ENCODE results near the gene LBR.

The LBR gene

DNA sequence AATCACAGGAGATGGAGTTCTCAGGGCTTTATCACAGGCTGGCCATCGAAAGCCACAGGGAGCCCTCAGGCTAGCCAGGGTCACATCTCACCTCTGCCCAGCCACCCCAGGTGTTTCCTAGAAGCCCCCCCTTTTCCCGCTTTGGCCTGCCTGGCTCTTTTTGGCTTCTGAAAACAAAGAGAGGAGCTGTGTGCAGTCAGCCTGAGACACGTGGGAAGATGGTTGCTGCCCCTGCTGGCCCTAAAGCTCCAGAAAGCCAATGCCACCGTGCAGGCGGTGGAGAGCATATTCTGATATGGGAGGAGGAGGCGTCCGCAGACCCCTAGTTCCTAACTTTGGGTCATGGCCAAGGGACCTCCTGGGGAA lies 18.7 kb upstream of the LBR start:
- DNase-seq (ENCODE audit: low read depth in 2 of 2), result no peak

DNA sequence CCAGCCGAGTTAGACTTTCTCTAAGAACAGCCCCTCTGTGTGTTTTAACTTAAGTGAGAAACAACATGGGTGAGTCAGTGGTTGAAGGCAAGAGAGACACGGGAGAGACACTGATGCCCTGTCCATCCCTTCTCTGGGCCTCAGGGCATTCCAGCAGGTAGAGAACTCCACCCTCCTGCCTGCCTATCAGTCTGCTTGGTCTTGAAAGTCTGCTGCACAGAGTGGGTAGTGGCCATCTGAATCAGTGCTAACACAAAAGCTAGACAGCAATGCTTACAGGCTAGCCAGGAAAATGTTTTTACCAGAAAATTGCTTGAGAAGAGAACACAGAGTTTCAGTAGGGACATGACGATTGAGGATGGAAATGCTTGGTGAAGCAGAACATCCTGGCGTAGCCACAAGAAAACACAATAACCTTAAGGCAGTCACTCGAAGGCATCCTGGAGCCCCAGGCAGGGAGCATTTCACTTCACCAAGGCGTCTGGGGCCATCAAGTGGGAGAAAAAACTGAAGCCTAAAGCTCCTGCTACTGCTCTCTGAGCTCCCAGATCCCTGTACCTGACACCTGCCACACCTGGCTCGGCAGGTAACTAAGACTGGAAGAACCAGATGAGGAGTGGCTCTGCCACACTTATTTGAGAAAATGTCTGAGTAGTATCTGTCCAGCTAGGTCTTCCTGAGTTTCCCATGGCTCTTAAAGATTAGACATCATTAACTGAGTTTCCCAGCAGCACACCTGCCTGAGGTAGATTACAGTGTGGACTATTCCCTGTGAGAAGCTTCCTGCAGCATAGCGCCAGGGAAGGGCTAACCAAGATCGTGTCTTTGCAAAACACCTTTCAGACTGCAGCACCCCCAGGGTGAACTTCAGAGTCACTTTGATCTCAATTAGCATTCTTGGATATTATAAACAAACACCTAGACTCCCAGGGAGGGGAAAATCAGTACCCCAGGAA lies 18.1 kb upstream of the LBR start:
- DNase-seq (ENCODE audit: low read depth in 2 of 2), result no peak

- DNase-seq (ENCODE audit: low read depth in 2 of 2), result no peak
These were observed 14.3 kb upstream of the LBR start for GRCh38 chr1:225442123-225442505.

DNA sequence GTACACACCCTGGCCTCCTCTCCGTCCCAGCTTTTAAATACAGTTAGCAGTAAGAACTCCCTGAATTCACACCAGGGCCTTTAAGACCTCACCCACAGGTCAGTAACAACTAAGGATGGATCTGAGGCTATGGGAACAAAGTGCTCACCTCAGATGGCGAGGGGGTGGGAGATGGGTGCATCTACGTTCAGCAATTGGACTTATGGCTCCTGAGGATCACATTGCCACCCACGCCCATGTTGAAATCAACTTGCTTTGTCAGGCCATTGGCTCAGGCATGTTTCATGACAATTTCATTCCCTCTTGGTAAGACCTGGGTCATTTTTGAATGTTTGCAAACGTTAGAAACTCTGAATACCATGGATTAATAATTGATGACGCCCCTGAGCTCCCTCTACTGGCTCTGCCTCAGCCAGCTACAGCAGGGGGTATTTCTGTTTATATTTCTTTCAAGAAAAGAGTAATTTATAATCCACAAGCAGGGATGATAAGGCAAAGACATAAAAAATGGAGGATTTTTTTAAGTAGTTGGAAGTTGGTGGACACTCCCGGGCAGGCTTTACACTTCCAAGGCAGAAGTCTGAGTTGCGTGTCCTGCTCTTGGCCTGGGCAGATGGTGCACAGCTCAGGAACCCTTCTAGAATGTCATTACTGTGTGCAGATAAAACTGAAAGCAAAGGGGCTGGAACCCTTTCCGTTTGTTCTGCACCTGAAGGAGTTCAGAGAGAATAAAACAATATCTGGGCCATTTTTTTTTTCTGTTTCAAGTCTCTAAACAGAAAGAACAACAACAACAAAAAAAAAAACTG lies 13.7 kb upstream of the LBR start:
- DNase-seq (ENCODE audit: low read depth in 2 of 2), result no peak

- no peak for DNase-seq (ENCODE audit: low read depth in 2 of 2)
These were observed 12.8 kb upstream of the LBR start for GRCh38 chr1:225440380-225441221.

DNA sequence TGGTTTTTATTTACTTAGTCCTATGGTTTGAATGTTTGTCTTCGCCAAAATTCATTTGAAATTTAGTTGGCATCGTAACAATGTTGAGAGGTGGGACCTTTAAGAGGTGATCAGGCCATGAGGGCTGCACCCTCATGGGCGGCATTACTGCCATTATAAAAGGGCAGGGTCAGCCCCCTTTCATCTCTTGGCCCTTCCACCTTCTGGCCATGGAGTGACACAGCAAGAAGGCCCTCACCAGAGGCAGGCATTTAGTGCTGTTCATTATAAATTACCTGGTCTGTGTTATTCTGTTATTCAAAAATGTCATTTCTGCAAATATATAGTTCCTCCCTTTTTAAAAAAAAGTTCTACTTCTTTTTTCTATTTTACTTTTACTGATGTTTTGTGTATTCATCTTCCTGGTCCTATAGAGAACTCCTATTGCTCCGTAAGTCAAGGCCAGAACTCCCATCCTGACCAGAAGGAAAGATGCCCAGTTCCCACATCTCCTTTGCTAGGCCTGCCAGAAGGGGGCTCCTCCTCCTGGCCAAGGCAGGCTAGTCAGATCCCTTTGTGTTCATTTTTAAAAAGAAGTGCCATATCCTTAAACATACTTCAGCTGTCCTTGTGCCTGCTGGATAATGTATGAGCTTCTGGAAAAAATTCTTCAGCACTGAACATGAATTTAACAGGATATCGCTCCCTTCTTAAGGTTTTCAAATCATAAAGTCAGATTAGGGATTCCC lies 10.0 kb upstream of the LBR start:
- DNase-seq (ENCODE audit: low read depth in 2 of 2), result no peak

DNA sequence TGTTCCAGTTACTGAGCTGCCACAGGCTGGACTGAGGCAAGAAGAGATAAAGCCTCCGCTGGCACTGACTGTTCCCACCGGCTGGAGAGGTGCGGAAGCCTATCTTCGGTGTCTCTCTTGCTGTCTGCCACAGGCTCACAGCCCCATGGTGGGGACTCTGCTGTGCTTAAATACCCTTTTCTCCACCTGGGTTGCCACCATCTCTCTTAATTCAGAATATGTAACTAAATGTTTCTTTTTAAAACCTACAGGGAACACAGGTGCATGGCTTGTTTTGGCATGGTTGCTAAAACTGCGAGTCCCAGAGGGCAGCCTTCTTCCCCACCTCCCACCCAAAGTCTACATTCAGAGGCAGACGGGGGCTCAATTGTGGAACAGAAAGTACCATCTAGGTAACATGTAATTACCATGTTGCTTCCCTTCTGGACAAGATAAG lies 8.1 kb upstream of the LBR start:
- no peak for DNase-seq (ENCODE audit: low read depth in 2 of 2)

DNA sequence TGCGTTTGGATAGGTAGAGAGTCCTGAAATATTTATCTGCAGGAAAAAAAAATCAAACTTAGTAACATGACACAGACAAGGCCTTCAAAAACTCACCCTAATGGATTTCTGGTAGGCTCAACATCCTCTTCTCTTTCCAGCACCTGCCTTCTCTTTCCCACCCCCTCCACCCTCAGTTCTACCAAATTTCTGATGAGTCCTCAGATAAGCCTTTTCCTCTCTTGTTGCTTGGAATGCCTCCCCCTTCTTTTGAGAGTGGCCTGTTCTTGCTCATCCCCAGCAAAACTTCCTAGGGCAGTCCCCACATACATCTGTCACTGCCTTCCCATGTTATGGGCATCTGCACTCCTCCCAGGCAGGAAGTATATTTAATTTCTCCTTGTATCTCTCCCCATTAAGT lies 7.6 kb upstream of the LBR start:
- no peak for DNase-seq (ENCODE audit: low read depth in 2 of 2)

DNA sequence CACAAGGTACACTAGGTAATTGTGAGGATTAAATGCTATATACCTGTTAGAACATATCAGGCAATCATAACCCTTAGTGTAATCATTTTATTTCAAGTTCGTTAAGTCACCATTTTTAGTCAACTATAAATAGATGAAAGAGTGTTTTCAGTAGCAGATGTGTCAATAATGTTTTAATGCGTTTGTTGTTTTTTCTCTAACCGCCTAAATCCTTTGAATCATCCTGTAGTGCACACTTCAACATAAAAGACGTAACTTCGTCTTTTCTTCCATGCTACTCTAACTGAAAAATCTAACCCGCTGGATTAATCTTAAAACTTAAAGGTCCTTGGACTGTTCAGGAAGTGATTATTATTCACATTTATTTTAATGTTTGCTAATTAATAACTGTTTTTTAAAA lies 7.2 kb upstream of the LBR start:
- no peak for DNase-seq (ENCODE audit: low read depth in 2 of 2)

GRCh38 chr1:225434046-225434445 lies 6.2 kb upstream of the LBR start:
- no peak for DNase-seq (ENCODE audit: low read depth in 2 of 2)

DNA sequence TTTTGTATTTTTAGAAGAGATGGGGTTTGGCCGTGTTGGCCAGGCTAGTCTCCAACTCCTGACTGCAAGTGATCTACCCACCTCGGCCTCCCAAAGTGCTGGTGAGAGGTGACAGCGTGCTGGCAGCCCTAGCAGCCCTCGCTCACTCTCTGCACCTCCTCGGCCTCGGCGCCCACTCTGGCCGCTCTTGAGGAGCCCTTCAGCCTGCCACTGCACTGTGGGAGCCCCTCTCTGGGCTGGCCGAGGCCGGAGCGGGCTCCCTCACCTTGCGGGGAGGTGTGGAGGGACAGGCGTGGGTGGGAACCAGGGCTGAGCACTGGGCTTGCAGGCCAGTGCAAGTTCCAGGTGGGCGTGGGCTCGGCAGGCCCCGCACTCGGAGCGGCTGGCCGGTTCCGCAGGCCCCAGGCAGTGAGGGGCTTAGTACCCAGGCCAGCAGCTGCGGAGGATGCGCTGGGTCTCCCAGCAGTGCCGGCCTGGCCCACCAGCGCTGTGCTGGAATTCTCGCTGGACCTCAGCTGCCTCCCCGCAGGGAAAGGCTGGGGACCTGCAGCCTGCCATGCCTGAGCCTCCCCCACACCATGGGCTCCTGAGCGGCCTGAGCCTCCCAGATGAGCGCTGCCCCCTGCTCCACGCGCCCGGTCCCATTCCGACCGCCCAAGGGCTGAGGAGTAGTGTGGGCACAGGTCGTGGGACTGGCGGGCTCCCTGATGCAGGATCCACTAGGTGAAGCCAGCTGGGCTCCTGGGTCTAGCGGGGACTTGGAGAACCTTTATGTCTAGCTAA lies 3.4 kb upstream of the LBR start:
- DNase-seq (ENCODE audit: low read depth in 2 of 2), result no peak

GRCh38 chr1:225430301-225430700 lies 2.5 kb upstream of the LBR start:
- no peak for DNase-seq (ENCODE audit: low read depth in 2 of 2)

GRCh38 chr1:225428881-225429455 lies 1.1 kb upstream of the LBR start:
- DNase-seq (ENCODE audit: low read depth in 2 of 2), result no peak

DNA sequence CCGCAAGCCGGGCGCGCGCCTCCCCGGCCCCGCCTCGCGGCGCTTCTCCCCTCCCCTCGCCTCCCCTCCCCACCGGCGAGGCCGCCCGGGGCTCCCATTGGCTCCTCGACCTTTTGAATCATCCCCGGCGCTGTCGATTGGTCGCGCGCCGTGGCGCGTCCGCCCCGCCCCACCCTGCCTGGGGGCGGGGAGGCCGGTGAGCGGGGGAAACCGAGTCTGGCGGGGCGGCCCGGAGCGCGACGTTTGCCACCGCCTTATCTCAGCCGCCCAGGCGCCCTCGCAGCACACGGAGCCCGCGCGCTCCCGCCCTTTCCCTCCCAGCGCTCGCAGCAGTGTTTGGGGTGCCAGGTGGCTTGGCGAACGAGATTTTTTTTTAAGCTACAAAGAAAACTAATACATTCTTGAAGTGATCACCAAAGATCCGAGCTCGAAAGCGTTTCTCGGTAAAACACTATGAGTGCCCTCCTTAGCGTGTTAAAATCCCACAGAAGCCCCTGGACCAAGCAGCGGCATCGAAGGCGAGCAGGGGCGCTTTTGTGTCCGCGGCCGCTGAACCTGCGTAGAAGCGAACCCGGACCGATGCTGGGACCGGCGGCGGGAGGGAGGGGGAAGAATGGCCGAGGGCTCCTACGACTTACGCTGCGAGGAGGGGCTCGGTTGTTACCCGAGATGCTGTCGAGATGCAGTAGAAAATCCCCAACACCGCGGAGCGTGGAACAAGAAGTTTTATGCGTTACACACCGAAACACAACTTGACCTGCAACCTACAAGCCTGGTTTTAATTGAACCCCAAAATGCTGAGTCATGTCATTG lies 436 bp upstream of the LBR start:
- peak; percentile 84 to 92 for DNase-seq (ENCODE audit: low read depth in 2 of 2)

GRCh38 chr1:225426395-225427234 lies 1.2 kb downstream of the LBR start:
- DNase-seq (ENCODE audit: low read depth in 2 of 2), result no peak

DNA sequence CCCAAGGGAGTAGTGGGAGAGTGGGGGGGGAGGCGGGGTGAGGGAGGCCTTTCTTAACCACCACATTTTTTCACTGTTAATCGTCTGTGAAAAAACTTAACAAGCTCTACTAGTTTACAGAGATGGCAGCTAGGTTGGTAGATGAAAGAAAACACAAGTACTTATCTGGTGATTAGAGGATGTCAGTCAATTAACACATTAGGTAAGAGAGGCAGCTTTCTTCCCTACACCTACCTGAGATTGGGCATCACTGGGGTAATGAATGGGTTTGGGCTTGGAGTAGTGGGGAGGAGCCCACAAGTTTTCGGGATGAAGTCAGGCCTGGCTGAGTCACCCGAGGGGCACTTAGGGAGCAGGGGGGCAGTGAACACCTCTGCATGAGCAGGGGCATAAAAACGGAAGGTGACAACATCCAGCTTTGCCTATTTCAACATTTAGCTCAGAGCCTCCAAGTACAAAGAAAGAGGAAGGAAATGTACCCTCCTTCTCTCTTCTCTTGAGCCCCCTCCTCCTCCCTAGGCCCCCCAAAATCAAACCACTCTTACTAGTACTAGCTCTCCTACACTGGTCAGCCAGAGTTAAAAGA lies 2.5 kb downstream of the LBR start:
- no peak for DNase-seq (ENCODE audit: low read depth in 2 of 2)

- no peak for DNase-seq (ENCODE audit: low read depth in 2 of 2)
These were observed 3.2 kb downstream of the LBR start for GRCh38 chr1:225424562-225425200.

DNA sequence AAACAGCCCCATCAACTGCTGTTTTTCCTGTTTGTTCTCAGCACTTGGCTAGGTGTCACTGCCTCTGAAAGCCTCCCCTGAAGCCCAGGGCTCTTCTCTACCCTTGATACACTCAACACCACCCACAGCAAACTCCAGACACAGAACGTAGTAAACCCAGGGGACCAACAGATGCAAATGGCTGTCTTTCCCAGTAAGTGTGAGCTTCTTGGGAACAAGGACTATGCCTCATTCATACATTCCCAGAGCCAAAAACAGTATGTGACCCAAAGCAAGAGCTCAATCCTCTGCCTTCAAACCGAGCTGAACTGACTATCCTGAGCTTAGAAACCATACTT lies 4.4 kb downstream of the LBR start:
- no peak for DNase-seq (ENCODE audit: low read depth in 2 of 2)
